GM21526 (cell line): ENCODE data around the gene GCH1.
"Not testable (repeated sequence)": the region's sequence is repeated elsewhere in the genome, so short reads cannot be mapped to it uniquely, and the experiment has no call there.

Experiments
- ATAC-seq: cut with Tn5 transposase; IDR thresholded peaks from one replicate; pipeline ENCODE4 v1.9.1; 2021; ENCODE audit warnings: moderate library complexity; ENCODE audit not compliant: unreplicated experiment, low FRiP score

The GCH1 gene

GRCh38 chr14:54805070-54805444, 97.6 kb downstream of the GCH1 start:
- no peak for ATAC-seq

GRCh38 chr14:54804538-54805041, 98.0 kb downstream of the GCH1 start:
- no peak for ATAC-seq

- no peak for ATAC-seq
Observed at GRCh38 chr14:54803926-54804537, 98.6 kb downstream of the GCH1 start.

- ATAC-seq = no peak
Observed at GRCh38 chr14:54803396-54803795, 99.2 kb downstream of the GCH1 start.

- ATAC-seq = not testable (repeated sequence)
Observed at GRCh38 chr14:54801482-54801881, 101.1 kb downstream of the GCH1 start.

GRCh38 chr14:54798465-54799124, 104.0 kb downstream of the GCH1 start:
- no peak for ATAC-seq

- no peak for ATAC-seq
Observed at GRCh38 chr14:54797986-54798385, 104.6 kb downstream of the GCH1 start.

GRCh38 chr14:54797556-54797955, 105.1 kb downstream of the GCH1 start:
- ATAC-seq = no peak

GRCh38 chr14:54796961-54797360, 105.7 kb downstream of the GCH1 start:
- no peak for ATAC-seq

- ATAC-seq = no peak
Observed at GRCh38 chr14:54794796-54795195, 107.8 kb downstream of the GCH1 start.

- no peak for ATAC-seq
Observed at GRCh38 chr14:54794159-54794558, 108.5 kb downstream of the GCH1 start.

GRCh38 chr14:54792288-54792687, 110.3 kb downstream of the GCH1 start:
- ATAC-seq = no peak
